GM12872 (cell line): ENCODE results near the gene TEX52.
A peak's percentile ranks its signal among the peaks of the same experiment; 100 is the strongest.

Experiments used
- CTCF ChIP-seq: IDR thresholded peaks from 3 replicates; pipeline ENCODE4 v1.5.1; 2011; ENCODE audit warnings: low read depth, mild to moderate bottlenecking, low read length, moderate library complexity; ENCODE audit not compliant: insufficient read depth

The TEX52 gene

GRCh38 chr12:2858944-2859421 lies 2.1 kb upstream of the TEX52 start:
- no peak for TF ChIP-seq CTCF

DNA sequence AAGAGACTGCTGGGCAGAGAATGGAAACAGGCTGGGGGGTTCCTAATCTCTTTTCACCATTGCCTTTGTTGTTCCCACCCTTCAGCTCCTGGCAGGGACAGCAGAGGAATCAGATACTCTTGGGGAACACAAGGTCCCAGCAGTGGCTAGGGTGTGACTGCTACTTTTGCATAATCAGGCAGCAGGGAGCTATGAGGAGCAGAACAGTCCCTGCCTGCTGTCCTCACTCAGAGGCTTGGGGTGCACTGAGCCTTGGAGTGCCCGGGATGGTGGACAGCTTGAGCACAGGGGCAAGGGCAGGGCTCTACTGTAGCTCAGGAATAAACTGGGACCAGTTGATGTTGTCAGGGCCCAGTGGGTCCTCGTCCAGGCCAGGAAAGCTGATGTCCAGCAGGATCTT lies 1.5 kb upstream of the TEX52 start:
- TF ChIP-seq CTCF = no peak

- TF ChIP-seq CTCF = no peak
Measured at GRCh38 chr12:2857576-2857975, 737 bp upstream of the TEX52 start.

DNA sequence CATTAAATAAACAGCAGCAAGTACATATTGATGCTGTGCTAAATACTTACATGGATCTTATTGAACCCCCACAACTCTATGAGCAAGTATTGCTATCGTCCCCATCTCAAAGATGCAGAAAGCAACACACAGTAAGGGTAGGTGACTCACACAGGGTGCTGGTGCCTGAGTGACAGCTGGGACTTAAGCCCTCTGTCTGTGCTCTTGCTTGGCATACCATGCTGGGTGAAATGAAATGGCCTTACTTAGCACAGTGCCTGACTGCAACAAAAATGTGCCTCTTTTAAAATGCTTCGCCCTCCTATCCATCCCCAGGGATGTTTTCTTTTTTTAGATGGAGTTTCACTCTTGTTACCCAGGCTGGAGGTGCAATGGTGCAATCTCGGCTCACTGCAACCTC lies 788 bp downstream of the TEX52 start:
- TF ChIP-seq CTCF = no peak

DNA sequence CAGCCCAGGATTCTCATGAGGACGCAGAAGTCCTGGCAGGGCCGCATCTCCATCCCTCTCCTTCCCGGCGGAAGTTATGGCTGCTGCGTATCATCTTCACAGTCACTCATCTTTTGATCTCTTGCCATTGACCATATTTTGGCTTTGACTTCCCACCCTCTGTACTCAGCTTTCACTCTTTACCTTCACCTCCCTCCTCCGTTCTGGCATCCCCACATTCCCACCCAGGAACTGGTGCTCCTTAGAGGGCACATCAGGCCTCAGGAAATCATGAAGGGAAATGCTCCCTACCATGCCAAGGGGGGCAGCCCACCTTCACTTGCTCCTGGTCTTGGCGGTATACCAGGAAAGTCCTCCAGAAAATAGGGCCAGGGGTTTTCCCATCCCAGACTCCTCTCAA lies 1.3 kb downstream of the TEX52 start:
- no peak for TF ChIP-seq CTCF

GRCh38 chr12:2854669-2855453 lies 2.0 kb downstream of the TEX52 start:
- no peak for TF ChIP-seq CTCF

DNA sequence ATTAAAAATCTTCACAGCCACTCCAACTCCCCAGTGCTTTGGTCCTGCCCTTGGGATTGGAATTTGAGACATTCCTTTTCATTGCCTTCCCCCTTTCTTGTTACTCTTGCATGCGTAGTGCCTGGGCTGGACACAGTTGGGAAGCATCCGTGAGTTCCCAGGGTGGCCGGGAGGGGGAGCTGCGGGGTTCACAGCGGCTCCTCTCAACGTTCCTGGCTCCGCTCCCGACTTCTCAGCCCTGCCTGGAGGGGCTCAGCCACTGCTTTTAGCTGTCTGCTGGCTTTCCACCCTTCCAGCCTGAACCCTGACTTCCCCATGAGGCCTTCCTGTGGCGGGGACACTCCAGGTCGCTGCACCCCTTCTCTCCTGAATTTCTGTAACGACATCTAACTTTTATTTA lies 3.2 kb downstream of the TEX52 start:
- TF ChIP-seq CTCF = peak; percentile 64
